HG02571 (cell line): ENCODE data around the gene ARHGAP35.
"Not testable (repeated sequence)": the region's sequence is repeated elsewhere in the genome, so short reads cannot be mapped to it uniquely, and the experiment has no call there.

ENCODE experiments used
- ATAC-seq: cut with Tn5 transposase; IDR thresholded peaks from one replicate; pipeline ENCODE4 v1.9.1; 2021; ENCODE audit warnings: mild to moderate bottlenecking, moderate library complexity; ENCODE audit not compliant: unreplicated experiment

Gene ARHGAP35

GRCh38 chr19:46860846-46861690 is at the start of gene ARHGAP35:
Gene ARHGAP35 (plus strand): TSS chr19:46860997. CDS start chr19:46918676, 57,679 bp downstream.
- no peak for ATAC-seq

GRCh38 chr19:46812977-46813838 is 47.6 kb upstream of the ARHGAP35 start:
- no peak for ATAC-seq

- no peak for ATAC-seq
Observed at GRCh38 chr19:46813839-46814358, 46.9 kb upstream of the ARHGAP35 start.

GRCh38 chr19:46815833-46816627 is 44.8 kb upstream of the ARHGAP35 start:
- no peak for ATAC-seq

GRCh38 chr19:46818812-46819211 is 42.0 kb upstream of the ARHGAP35 start:
- ATAC-seq = no peak

GRCh38 chr19:46821512-46822409 is 39.0 kb upstream of the ARHGAP35 start:
- no peak for ATAC-seq

- ATAC-seq = not testable (repeated sequence)
Observed at GRCh38 chr19:46822410-46822787, 38.4 kb upstream of the ARHGAP35 start.

GRCh38 chr19:46823049-46823448 is 37.7 kb upstream of the ARHGAP35 start:
- no peak for ATAC-seq

- ATAC-seq = no peak
Observed at GRCh38 chr19:46824890-46825730, 35.7 kb upstream of the ARHGAP35 start.

GRCh38 chr19:46825731-46826055 is 35.1 kb upstream of the ARHGAP35 start:
- ATAC-seq = no peak

- no peak for ATAC-seq
Observed at GRCh38 chr19:46828484-46828883, 32.3 kb upstream of the ARHGAP35 start.

GRCh38 chr19:46830864-46831263 is 29.9 kb upstream of the ARHGAP35 start:
- no peak for ATAC-seq

- no peak for ATAC-seq
Observed at GRCh38 chr19:46834121-46834520, 26.7 kb upstream of the ARHGAP35 start.

GRCh38 chr19:46834984-46835383 is 25.8 kb upstream of the ARHGAP35 start:
- ATAC-seq = no peak

- no peak for ATAC-seq
Observed at GRCh38 chr19:46838160-46838559, 22.6 kb upstream of the ARHGAP35 start.

- ATAC-seq = no peak
Observed at GRCh38 chr19:46839752-46840497, 20.9 kb upstream of the ARHGAP35 start.

GRCh38 chr19:46840498-46840942 is 20.3 kb upstream of the ARHGAP35 start:
- no peak for ATAC-seq

- no peak for ATAC-seq
Observed at GRCh38 chr19:46841458-46842083, 19.2 kb upstream of the ARHGAP35 start.
